A204.1 (cell line): ENCODE measurements around the gene ST3GAL2.
"Not testable (repeated sequence)": the region's sequence is repeated elsewhere in the genome, so short reads cannot be mapped to it uniquely, and the experiment has no call there.

Experiments used
- FAIRE-seq: peaks from 2 replicates; lab custom pipeline; 2012; peaks lifted over from hg19 to GRCh38; lab: Jason Lieb, UNC

The ST3GAL2 gene

DNA sequence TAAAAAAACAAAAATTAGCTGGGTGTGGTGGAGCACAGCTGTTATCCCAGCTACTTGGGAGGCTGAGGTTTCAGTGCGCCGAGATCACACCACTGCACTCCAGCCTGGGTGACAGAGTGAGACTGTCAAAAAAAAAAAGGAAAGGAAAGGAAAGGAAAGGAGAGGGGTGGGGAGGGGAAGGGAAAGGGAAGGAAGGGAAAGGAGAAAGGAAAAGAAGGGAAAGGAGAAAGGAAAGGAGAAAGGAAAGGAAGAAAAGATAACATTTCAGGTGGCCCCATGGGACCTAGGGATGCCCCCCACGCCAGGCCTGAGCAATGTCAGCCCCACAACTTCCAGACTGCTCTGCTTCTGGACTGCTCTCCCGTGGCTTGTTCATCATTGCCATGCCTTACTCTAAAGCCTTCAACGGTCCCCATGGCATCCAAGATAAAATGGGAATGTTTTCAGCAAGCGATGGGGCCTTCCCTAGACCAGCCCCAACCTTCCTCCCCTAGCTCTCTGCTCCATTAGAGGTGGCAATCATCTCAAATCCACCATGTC lies 55.4 kb downstream of the ST3GAL2 start:
- FAIRE-seq: no peak

- no peak for FAIRE-seq
Observed at GRCh38 chr16:70381604-70382342, 57.1 kb downstream of the ST3GAL2 start.

DNA sequence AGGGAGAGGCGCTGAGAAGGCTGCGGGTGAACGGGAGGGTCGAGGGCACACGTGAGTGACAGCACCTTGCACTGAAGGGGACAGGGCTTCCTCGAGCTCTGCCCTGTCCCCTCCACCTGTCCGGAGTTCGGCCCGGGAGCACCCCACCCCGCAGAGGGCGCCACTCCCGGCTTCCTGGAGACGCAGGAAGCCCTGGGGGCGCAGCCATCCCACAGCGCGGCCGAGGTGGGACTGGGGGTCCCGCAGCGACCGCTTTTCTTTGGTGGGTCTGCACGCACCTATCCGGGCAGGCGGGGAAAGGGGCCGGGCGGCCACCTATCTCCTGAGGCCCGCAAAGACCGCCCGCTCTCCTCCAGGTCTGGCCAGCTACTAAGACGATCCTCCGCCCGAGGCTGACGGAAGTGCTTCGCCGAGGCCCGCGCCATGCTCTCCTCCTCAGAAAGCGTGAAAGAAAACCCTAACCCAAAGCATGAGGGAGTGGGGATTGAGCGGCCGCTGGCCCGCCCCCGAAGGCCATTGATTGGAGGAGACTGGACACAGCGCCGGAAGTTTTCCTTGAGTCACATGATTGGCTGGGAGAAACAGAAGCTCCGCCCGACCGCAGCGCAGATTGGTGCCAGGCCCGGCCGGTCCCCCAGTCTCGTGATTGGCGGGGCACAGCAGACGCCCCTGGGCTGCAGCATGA lies 57.8 kb downstream of the ST3GAL2 start:
- peak; percentile 99 for FAIRE-seq

GRCh38 chr16:70380248-70380918 lies 58.5 kb downstream of the ST3GAL2 start:
- no peak for FAIRE-seq

DNA sequence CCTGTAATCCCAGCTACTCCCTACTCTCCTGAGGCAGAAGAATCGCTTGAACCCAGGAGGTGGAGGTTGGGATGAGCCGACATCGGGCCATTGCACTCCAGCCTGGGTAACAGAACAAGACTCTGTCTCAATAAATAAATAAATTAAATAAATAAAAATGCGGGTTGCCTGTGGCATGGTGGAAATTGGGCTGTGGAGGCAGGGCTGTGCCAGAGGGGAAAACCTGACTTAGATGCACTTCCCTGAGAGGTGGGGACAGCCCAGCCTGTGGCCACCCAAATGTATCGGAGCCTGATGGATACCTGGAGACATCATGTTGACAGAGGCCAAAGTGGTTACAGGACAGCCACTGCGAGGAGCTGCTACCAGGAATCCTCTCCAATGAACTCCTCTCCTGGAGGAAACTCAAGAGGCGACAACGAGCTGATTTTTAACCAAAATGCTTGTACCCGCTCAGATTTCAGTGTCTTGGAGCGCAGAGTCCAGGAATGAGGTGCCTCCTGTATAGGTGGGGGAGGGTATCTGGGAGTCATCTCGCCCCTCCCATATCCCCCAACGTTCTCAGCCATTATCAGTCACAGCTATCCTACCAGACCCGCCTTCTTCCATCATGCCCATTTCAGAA lies 59.9 kb downstream of the ST3GAL2 start:
- no peak for FAIRE-seq

DNA sequence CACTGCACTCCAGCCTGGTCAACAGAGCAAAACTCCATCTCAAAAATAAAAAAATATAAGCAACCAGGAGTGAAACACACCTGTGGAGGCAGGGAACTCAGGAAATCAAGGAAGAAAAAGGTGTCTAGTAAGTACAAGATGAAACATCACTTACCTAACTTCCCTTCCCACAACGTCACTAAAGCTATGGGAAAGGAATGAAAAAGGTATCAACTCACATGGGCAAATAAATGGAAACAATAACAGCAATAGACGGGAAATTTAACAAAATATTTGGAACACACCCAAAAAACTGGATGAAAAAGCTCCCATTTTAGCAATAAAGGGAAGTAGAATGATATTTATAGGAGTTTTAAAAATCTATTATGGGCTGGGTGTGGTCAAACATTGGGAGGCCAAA lies 61.1 kb downstream of the ST3GAL2 start:
- no peak for FAIRE-seq

DNA sequence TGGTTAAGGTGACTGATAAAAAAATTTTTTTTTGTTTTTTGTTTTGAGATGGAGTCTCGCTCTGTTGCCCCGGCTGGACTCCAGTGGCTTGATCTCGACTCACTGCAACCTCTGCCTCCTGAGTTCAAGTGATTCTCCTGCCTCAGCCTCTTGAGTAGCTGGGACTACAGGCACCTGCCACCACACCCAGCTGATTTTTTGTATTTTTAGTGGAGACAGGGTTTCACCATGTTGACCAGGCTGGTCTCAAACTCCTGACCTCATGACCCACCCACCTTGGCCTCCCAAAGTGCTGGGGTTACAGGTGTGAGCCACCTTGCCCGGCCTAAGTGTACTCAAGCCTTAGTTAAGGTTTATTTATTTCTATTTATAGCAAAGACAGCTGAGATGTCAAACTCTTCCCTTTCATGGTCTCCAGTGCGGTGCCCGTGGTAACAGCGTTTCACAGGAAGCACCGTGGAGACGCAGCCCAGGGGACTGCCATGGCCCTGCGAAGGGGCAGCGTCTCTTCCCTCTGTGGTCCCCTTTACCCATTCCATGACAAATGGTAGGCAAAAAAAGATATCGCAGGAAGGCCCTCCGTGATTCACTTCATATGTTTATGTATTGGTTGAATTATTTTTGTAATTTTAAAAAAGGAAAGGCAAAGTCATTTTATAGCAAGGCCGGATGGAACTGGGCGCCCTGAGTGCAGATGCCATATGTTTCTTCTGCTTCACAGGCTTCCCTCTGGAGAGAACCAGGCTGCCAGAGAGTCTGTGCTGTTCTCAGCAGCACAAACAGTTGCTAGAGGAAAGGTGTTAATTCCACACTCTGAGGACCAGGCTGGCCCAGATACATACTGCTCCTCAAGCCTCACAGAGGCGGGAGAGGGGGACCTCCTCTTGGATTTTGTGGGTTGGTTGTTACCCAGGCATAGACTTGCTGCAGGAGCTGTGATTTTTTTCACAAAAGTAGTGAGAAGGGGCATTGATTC lies 63.0 kb downstream of the ST3GAL2 start:
- FAIRE-seq: no peak

DNA sequence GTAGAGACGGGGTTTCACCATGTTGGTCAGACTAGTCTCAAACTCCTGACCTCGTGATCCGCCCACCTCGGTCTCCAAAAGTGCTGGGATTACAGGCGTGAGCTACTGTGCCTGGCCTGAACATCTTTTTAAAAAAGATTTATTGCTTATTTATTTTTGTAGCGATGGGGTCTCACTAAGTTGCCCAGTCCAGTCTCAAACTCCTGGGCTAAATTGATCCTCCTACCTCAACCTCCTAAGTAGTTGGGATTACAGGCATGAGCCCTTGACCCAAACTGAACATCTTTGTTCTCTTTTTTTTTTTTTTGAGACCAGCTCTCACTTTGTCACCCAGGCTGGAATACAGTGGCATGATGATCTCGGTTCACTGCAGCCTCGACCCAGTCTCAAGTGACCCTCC lies 64.7 kb downstream of the ST3GAL2 start:
- FAIRE-seq: no peak

DNA sequence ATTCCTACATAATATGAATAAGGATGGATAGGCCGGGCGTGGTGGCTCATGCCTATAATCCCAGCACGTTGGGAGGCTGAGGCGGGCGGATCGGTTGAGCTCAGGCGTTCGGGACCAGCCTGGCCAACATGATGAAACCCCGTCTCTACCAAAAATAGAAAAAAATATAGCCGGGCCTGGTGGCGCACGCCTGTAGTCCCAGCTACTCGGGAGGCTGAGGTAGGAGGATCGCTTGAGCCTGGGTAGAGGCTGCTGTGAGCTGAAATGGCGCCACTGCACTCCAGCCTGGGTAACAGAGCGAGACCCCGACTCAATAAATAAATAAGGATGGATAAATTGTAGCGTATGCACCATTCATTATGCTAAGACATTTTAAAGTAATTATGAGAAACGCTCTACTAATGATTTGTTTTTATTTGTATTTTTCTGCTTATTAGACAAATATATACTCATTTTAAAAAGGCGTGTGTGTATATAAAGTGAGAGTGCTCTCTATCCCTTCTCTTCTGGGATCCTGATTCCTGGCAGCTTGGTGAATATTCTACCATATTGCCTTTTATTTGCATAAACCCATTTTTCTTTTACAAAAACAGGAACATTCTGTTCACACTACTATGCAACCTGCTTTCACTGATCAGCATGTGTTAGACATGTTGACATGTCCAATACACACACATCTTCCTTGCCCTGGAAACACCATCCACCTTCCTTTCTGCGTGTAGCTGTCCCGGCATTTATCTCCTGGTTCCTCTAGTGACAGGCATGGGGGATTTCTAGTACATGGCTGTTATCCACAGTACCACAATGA lies 65.8 kb downstream of the ST3GAL2 start:
- FAIRE-seq: no peak

DNA sequence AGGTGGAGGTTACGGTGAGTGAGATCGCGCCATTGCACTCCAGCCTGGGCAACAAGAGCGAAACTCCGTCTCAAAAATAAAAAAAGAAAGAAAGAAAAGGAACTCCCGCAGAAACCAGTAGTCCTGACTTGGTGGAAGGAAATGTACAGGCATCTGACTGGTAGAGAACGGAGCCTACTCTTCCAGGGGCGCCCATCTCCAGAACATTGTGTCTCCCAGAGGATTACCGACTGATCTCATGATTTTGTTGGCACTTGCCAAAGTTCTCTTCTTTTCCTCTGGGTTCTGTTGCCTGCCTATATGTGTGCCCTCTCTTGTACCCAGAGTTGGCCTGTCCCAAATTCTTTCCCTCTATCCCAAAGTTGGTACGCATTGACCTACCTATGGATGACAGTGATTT lies 68.0 kb downstream of the ST3GAL2 start:
- FAIRE-seq: no peak

GRCh38 chr16:70370145-70370544 lies 68.8 kb downstream of the ST3GAL2 start:
- peak; percentile 40 for FAIRE-seq

- FAIRE-seq: no peak
Observed at GRCh38 chr16:70364399-70364798, 74.5 kb downstream of the ST3GAL2 start.

DNA sequence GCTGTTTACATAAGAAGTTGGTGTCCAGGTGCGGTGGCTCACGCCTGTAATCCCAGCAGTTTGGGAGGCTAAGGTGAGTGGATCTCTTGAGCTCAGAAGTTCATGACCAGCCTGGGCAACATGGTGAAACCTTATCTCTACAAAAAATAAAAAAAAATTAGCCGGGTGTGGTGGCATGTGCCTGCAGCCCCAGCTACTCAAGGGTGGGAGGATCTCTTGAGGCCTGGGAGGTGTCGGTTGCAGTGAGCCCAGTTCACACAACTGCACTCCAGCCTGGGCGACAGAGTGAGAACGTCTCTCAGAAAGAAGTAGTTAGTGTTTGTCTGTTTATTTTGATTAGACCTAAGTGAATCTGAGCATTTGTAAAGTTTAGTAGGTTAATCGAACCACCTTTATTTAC lies 79.3 kb downstream of the ST3GAL2 start:
- no peak for FAIRE-seq

DNA sequence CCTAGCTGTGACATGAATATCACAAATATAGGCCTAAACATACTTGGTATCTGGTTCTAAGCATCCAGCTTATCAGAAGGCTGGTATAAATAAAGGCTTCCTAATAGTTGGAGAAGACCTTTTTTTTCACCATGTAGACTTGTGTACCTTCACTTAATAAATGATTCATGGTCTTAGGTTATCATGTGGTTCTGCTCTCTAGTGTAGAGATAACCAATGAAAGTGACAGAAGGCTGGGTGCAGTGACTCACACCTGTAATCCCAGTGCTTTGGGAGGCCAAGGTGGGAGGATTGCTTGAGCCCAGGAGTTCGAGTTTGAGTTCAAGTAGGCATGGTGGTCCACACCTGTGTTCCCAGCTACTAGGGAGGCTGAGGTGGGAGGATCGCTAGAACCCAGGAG lies 89.1 kb downstream of the ST3GAL2 start:
- FAIRE-seq: no peak

DNA sequence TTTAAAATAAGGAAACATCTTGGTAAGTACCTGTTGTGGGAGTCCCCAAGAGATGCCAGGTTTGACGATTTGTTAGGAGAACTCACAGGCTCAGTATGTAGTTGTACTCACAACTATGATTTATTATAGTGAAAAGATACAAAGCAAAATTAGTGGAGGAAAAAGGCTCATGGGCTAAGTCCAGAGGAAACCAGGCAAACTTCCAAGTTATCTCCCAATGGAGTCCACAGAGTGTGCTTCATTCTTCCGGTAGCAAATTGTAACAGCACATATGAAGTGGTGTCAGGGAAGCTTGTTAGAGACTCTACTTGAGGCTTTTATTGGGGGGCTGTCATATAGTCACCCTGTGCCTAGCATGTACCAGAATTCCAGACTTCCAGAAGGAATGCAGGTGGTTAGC lies 89.9 kb downstream of the ST3GAL2 start:
- FAIRE-seq: no peak

GRCh38 chr16:70345840-70346239 lies 93.1 kb downstream of the ST3GAL2 start:
- FAIRE-seq: no peak

- no peak for FAIRE-seq
Observed at GRCh38 chr16:70342016-70342415, 96.9 kb downstream of the ST3GAL2 start.

GRCh38 chr16:70341600-70341999 lies 97.3 kb downstream of the ST3GAL2 start:
- FAIRE-seq: no peak

DNA sequence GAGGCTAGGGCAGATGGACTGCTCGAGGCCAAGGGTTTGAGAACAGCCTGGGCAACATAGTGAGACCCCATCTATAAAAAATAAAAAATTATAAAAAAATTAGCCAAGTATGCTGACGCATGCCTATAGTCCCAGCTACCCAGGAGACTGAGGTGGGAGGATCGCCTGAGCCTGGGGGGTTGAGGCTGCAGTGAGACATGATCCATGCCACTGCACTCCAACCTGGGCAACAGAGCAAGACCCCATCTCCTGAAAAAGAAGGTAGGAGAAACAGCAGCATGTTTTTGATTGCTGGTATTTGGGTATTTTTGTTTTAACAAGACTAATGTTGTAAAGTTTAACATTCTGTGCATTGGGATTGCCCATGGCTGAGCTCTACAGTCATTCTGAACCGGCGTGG lies 101.1 kb downstream of the ST3GAL2 start:
- no peak for FAIRE-seq

GRCh38 chr16:70332728-70333127 lies 106.2 kb downstream of the ST3GAL2 start:
- not testable (repeated sequence) for FAIRE-seq
